HG02943 (cell line): ENCODE results near the gene SRSF9.

Experiments used
- ATAC-seq: cut with Tn5 transposase; IDR thresholded peaks from one replicate; pipeline ENCODE4 v1.9.1; 2021; ENCODE audit warnings: mild to moderate bottlenecking, low read depth, moderate library complexity; ENCODE audit not compliant: unreplicated experiment

The SRSF9 gene

GRCh38 chr12:120483621-120484020, 14.1 kb upstream of the SRSF9 start:
- ATAC-seq = no peak

- no peak for ATAC-seq
These were observed 11.6 kb upstream of the SRSF9 start for GRCh38 chr12:120481022-120481767.

GRCh38 chr12:120480211-120480610, 10.7 kb upstream of the SRSF9 start:
- ATAC-seq = no peak

- ATAC-seq = no peak
These were observed 9.9 kb upstream of the SRSF9 start for GRCh38 chr12:120479458-120479857.

- no peak for ATAC-seq
These were observed 6.1 kb upstream of the SRSF9 start for GRCh38 chr12:120475643-120476042.

- no peak for ATAC-seq
These were observed 5.0 kb upstream of the SRSF9 start for GRCh38 chr12:120474616-120474960.

GRCh38 chr12:120473807-120474615, 4.5 kb upstream of the SRSF9 start:
- ATAC-seq = no peak

- ATAC-seq = no peak
These were observed 3.0 kb upstream of the SRSF9 start for GRCh38 chr12:120472521-120472920.

- ATAC-seq = no peak
These were observed 719 bp upstream of the SRSF9 start for GRCh38 chr12:120470150-120470784.

- peak; percentile 37 for ATAC-seq
These were observed 613 bp downstream of the SRSF9 start for GRCh38 chr12:120468821-120469449.

- ATAC-seq = peak; percentile 6
These were observed 1.2 kb downstream of the SRSF9 start for GRCh38 chr12:120468325-120468820.

- ATAC-seq = no peak
These were observed 2.1 kb downstream of the SRSF9 start for GRCh38 chr12:120467439-120467838.

GRCh38 chr12:120466560-120467315, 2.8 kb downstream of the SRSF9 start:
- no peak for ATAC-seq

GRCh38 chr12:120465756-120466155, 3.8 kb downstream of the SRSF9 start:
- no peak for ATAC-seq

GRCh38 chr12:120463712-120464111, 5.8 kb downstream of the SRSF9 start:
- ATAC-seq = no peak

- ATAC-seq = no peak
These were observed 7.4 kb downstream of the SRSF9 start for GRCh38 chr12:120462099-120462640.

GRCh38 chr12:120460157-120460556, 9.4 kb downstream of the SRSF9 start:
- no peak for ATAC-seq

GRCh38 chr12:120457133-120457532, 12.4 kb downstream of the SRSF9 start:
- ATAC-seq = no peak

- no peak for ATAC-seq
These were observed 14.2 kb downstream of the SRSF9 start for GRCh38 chr12:120455302-120455701.

GRCh38 chr12:120453977-120454376, 15.6 kb downstream of the SRSF9 start:
- ATAC-seq = no peak
